ENCODE results near the gene SLC25A23. TPM values are rescaled to one million over a fixed set of nuclear protein-coding genes. Genes with fewer than 3 reads are reported as not detected.

Gene SLC25A23
- total and polyA plus RNA-seq, 4 donors = 9.3 to 34.6 (median 22.7) TPM

GRCh38 chr19:6443986-6444385, 15.6 kb downstream of the SLC25A23 start:
- Histone ChIP-seq H3K4me1 (ENCODE audit: control insufficient read depth in 4 of 4, insufficient read depth in 4 of 4, low read length in 3 of 4) (no peaks in the 10 kb centered on the region), H3K27me3 (ENCODE audit: control insufficient read depth in 4 of 4, insufficient read depth in 4 of 4, low read length in 3 of 4) (no peaks in the 10 kb centered on the region), H3K36me3 (ENCODE audit: control insufficient read depth in 4 of 4, insufficient read depth in 3 of 4, low read depth in 1 of 4, low read length in 3 of 4) (peaks cover 3 to 15% (median 4%) of the 10 kb centered on the region in 4 donors), H3K27ac (ENCODE audit: low read depth in 1 of 2, low read length in 2 of 2) (no peak overlapping the region), H3K4me3 (ENCODE audit: low read depth in 1 of 3, low read length in 3 of 3) (no peak overlapping the region), H3K9me3 (ENCODE audit: control insufficient read depth in 4 of 4, low read length in 3 of 4) (no peaks in the 10 kb centered on the region), H3K9ac (ENCODE audit: low read depth in 1 of 2, low read length in 2 of 2) (no peak overlapping the region)
- 96% methylated on average over 13 of the region's 13 CpGs for WGBS
- no peak for DNase-seq (ENCODE audit: low spot score)
- TF ChIP-seq NR2F2 (IDR thresholded peaks at IDR 0.05) = no peak
- TF ChIP-seq YY1 (IDR thresholded peaks at IDR 0.05) = no peak
- no peak for TF ChIP-seq RXRA (IDR thresholded peaks at IDR 0.05)
- TF ChIP-seq JUND (IDR thresholded peaks at IDR 0.05) = no peak
- TF ChIP-seq REST (IDR thresholded peaks at IDR 0.05) = no peak
- no peak for TF ChIP-seq ATF3 (IDR thresholded peaks at IDR 0.05)
- no peak for TF ChIP-seq RAD21 (IDR thresholded peaks at IDR 0.05)
- no peak for TF ChIP-seq ZBTB33 (IDR thresholded peaks at IDR 0.05)
- TF ChIP-seq SP1 (IDR thresholded peaks at IDR 0.05) = no peak
- TF ChIP-seq HNF4A (conservative IDR thresholded peaks at IDR 0.05) = no peak
- TF ChIP-seq FOXA1 (IDR thresholded peaks at IDR 0.05) = no peak
- TF ChIP-seq HNF4G (IDR thresholded peaks at IDR 0.05) = no peak
- no peak for TF ChIP-seq GABPA (IDR thresholded peaks at IDR 0.05 in 1 of 2, conservative IDR thresholded peaks at IDR 0.05 in 1 of 2)
- no peak for TF ChIP-seq CTCF (IDR thresholded peaks at IDR 0.05; ENCODE audit: low read depth, low read length, missing input control)

- WGBS = 93% methylated on average over 13 of the region's 13 CpGs
- Histone ChIP-seq H3K4me1 (ENCODE audit: control insufficient read depth in 4 of 4, insufficient read depth in 4 of 4, low read length in 3 of 4) (no peaks in the 10 kb centered on the region), H3K36me3 (ENCODE audit: control insufficient read depth in 4 of 4, insufficient read depth in 3 of 4, low read depth in 1 of 4, low read length in 3 of 4) (peaks cover 0 to 15% (median 4%) of the 10 kb centered on the region in 4 donors), H3K4me3 (ENCODE audit: low read depth in 1 of 3, low read length in 3 of 3) (no peak overlapping the region), H3K27ac (ENCODE audit: low read depth in 1 of 2, low read length in 2 of 2) (no peak overlapping the region), H3K9ac (ENCODE audit: low read depth in 1 of 2, low read length in 2 of 2) (no peak overlapping the region), H3K9me3 (ENCODE audit: control insufficient read depth in 4 of 4, low read length in 3 of 4) (no peaks in the 10 kb centered on the region), H3K27me3 (ENCODE audit: control insufficient read depth in 4 of 4, insufficient read depth in 4 of 4, low read length in 3 of 4) (no peaks in the 10 kb centered on the region)
- no peak for DNase-seq (ENCODE audit: low spot score)
- TF ChIP-seq JUND (IDR thresholded peaks at IDR 0.05) = no peak
- TF ChIP-seq REST (IDR thresholded peaks at IDR 0.05) = no peak
- no peak for TF ChIP-seq YY1 (IDR thresholded peaks at IDR 0.05)
- no peak for TF ChIP-seq GABPA (IDR thresholded peaks at IDR 0.05 in 1 of 2, conservative IDR thresholded peaks at IDR 0.05 in 1 of 2)
- TF ChIP-seq FOXA2 (IDR thresholded peaks at IDR 0.05) = no peak
- TF ChIP-seq NR2F2 (IDR thresholded peaks at IDR 0.05) = no peak
- TF ChIP-seq RAD21 (IDR thresholded peaks at IDR 0.05) = no peak
- TF ChIP-seq CTCF (IDR thresholded peaks at IDR 0.05; ENCODE audit: low read depth, low read length, missing input control) = no peak
- no peak for TF ChIP-seq RXRA (IDR thresholded peaks at IDR 0.05)
- TF ChIP-seq FOXA1 (IDR thresholded peaks at IDR 0.05) = no peak
- no peak for TF ChIP-seq EGR1 (IDR thresholded peaks at IDR 0.05; ENCODE audit: low read depth in 2 of 2)
- TF ChIP-seq SP1 (IDR thresholded peaks at IDR 0.05) = no peak
- no peak for TF ChIP-seq ATF3 (IDR thresholded peaks at IDR 0.05)
- no peak for TF ChIP-seq HNF4G (IDR thresholded peaks at IDR 0.05)
Observed at GRCh38 chr19:6442087-6442688, 17.4 kb downstream of the SLC25A23 start.
